ENCODE measurements around the gene P2RX5.
A peak's percentile ranks its signal among the peaks of the same experiment; 100 is the strongest.

The P2RX5 gene

GRCh38 chr17:3657588-3657869 lies 38.4 kb downstream of the P2RX5 start:
- DNase-seq (ENCODE audit: low read depth in 2 of 2) = no peak

- DNase-seq (ENCODE audit: low read depth in 2 of 2) = no peak
Measured at GRCh38 chr17:3656755-3657587, 39.0 kb downstream of the P2RX5 start.

GRCh38 chr17:3656353-3656752 lies 39.6 kb downstream of the P2RX5 start:
- DNase-seq (ENCODE audit: low read depth in 2 of 2) = no peak

GRCh38 chr17:3655766-3656165 lies 40.2 kb downstream of the P2RX5 start:
- DNase-seq (ENCODE audit: low read depth in 2 of 2) = no peak

- DNase-seq (ENCODE audit: low read depth in 2 of 2) = peak in 1 of 2 donors; percentile 12
Measured at GRCh38 chr17:3647769-3648555, 48.0 kb downstream of the P2RX5 start.

GRCh38 chr17:3647251-3647650 lies 48.7 kb downstream of the P2RX5 start:
- no peak for DNase-seq (ENCODE audit: low read depth in 2 of 2)

- no peak for DNase-seq (ENCODE audit: low read depth in 2 of 2)
Measured at GRCh38 chr17:3645310-3645709, 50.6 kb downstream of the P2RX5 start.

- DNase-seq (ENCODE audit: low read depth in 2 of 2) = no peak
Measured at GRCh38 chr17:3643889-3644349, 52.0 kb downstream of the P2RX5 start.

GRCh38 chr17:3641717-3642486 lies 54.1 kb downstream of the P2RX5 start:
- no peak for DNase-seq (ENCODE audit: low read depth in 2 of 2)

GRCh38 chr17:3641014-3641413 lies 54.9 kb downstream of the P2RX5 start:
- DNase-seq (ENCODE audit: low read depth in 2 of 2) = no peak

GRCh38 chr17:3639981-3640596 lies 55.9 kb downstream of the P2RX5 start:
- DNase-seq (ENCODE audit: low read depth in 2 of 2) = no peak

- DNase-seq (ENCODE audit: low read depth in 2 of 2) = no peak
Measured at GRCh38 chr17:3636908-3637373, 59.0 kb downstream of the P2RX5 start.

- DNase-seq (ENCODE audit: low read depth in 2 of 2) = peak; percentile 86
Measured at GRCh38 chr17:3636154-3636907, 59.6 kb downstream of the P2RX5 start, which contains the start of the genes CTNS and SHPK. Gene CTNS, plus strand, starts transcription at chr17:3636760. Its CDS starts 3,447 bp downstream, at chr17:3640207. Gene SHPK, minus strand, starts transcription at chr17:3636250. Its CDS starts 31 bp downstream, at chr17:3636219.

GRCh38 chr17:3635474-3636153 lies 60.3 kb downstream of the P2RX5 start:
- peak in 1 of 2 donors; percentile 4 for DNase-seq (ENCODE audit: low read depth in 2 of 2)

- no peak for DNase-seq (ENCODE audit: low read depth in 2 of 2)
Measured at GRCh38 chr17:3632287-3632686, 63.7 kb downstream of the P2RX5 start.

GRCh38 chr17:3630781-3631180 lies 65.2 kb downstream of the P2RX5 start:
- DNase-seq (ENCODE audit: low read depth in 2 of 2) = no peak

GRCh38 chr17:3627769-3628167 lies 68.2 kb downstream of the P2RX5 start:
- no peak for DNase-seq (ENCODE audit: low read depth in 2 of 2)

GRCh38 chr17:3626831-3627768 lies 68.9 kb downstream of the P2RX5 start:
- DNase-seq (ENCODE audit: low read depth in 2 of 2) = no peak
